ENCODE results near the gene HMGN4.

Gene HMGN4

DNA sequence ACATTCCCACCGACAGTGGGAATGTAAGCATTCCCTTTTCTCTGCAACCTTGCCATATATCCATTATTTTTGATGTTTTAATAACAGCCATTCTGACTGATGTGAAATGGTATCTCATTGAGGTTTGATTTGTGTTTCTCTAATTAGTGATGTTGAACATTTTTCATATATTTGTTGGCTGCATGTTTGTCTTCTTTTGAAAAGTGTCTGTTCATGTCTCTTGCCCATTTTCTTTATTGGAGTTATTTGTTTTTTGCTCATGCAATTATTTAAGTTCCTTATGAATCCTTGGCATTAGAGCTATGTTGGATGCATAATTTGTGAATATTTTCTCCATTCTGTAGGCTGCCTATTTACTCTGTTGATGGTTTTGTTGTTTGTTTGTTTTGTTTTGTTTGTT is 40.6 kb downstream of the HMGN4 start:
- Histone ChIP-seq H3K4me3 (ENCODE audit: low read depth, low read length) (no peak overlapping the region), H3K27ac (ENCODE audit: low read depth, low read length) (no peak overlapping the region), H3K4me1 (ENCODE audit: control insufficient read depth, insufficient read depth, low read length, unreplicated experiment) (no peaks in the 10 kb centered on the region), H2AFZ (ENCODE audit: low read length, unreplicated experiment) (no peak overlapping the region), H3K79me2 (ENCODE audit: control insufficient read depth, insufficient read depth, low read length, unreplicated experiment) (no peaks in the 10 kb centered on the region), H3K36me3 (ENCODE audit: insufficient read depth, low read length) (no peaks in the 10 kb centered on the region), H3K27me3 (ENCODE audit: insufficient read depth, low read length) (peaks cover 20% of the 10 kb centered on the region)

DNA sequence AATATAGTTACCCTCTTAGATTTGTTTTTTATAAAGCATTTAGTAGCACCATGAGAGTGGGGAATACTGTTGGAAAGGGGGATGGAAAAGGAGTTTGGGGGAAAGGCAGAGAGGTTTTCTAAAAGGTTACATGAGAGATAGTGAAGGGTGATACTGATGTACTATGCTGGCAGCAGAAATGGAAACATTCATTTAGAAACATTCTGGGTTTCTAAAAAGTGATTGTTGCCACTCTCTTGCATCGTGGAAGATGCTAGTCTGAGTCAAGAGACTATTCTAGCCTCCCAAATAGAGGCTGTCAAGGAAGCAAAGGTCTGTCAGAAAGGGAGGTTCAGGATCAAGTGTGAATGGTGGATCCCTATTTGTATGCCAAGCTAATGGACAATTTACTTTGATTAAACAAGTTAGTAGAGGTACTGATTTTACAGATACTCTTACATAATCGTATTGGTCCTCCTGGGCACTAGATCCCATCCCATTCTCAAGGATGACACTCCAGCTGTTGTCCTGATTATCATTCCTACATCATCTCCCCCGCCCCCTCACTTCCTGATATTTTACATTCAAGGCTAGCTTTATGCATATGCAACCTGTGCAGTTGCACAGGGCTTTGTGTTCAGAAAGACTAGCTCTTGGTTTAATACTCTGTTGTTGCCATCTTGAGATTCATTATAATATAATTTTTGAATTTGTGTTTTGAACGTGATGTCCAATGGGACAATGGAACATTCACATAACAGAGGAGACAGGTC is 43.2 kb downstream of the HMGN4 start:
- no peaks in the 10 kb centered on the region for H3K79me2 ChIP-seq (ENCODE audit: control insufficient read depth, insufficient read depth, low read length, unreplicated experiment)
- H2AFZ ChIP-seq (ENCODE audit: low read length, unreplicated experiment): no peak overlapping the region

DNA sequence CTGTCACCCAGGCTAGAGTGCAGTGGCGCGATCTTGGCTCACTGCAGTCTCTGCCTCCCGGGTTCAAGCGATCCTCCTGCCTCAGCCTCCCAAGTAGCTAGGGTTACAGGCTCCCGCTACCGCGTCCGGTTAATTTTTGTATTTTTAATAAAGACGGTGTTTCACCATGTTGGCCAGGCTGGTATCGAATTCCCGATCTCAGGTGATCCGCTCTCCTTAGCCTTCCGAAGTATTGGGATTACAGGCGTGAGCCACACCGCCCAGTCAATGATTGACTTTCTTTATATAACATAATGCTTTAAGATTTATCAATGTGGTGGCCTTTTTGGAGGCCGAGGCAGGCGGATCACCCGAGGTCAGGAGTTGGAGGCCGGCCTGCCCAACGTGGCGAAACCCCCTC is 50.8 kb downstream of the HMGN4 start:
- no peak overlapping the region for H3K4me3 ChIP-seq (ENCODE audit: low read depth, low read length)
- no peaks in the 10 kb centered on the region for H3K36me3 ChIP-seq (ENCODE audit: insufficient read depth, low read length)
- peaks cover 44% of the 10 kb centered on the region for H3K27me3 ChIP-seq (ENCODE audit: insufficient read depth, low read length)
- H3K79me2 ChIP-seq (ENCODE audit: control insufficient read depth, insufficient read depth, low read length, unreplicated experiment): no peaks in the 10 kb centered on the region
- no peak overlapping the region for H3K27ac ChIP-seq (ENCODE audit: low read depth, low read length)
- H2AFZ ChIP-seq (ENCODE audit: low read length, unreplicated experiment): no peak overlapping the region
- no peaks in the 10 kb centered on the region for H3K4me1 ChIP-seq (ENCODE audit: control insufficient read depth, insufficient read depth, low read length, unreplicated experiment)

More for the DNA sequence above, 43.2 kb downstream of the HMGN4 start:
- Histone ChIP-seq H3K27me3 (ENCODE audit: insufficient read depth, low read length) (peaks cover 43% of the 10 kb centered on the region), H3K4me1 (ENCODE audit: control insufficient read depth, insufficient read depth, low read length, unreplicated experiment) (no peaks in the 10 kb centered on the region), H3K4me3 (ENCODE audit: low read depth, low read length) (no peak overlapping the region), H3K27ac (ENCODE audit: low read depth, low read length) (no peak overlapping the region), H3K36me3 (ENCODE audit: insufficient read depth, low read length) (no peaks in the 10 kb centered on the region)

DNA sequence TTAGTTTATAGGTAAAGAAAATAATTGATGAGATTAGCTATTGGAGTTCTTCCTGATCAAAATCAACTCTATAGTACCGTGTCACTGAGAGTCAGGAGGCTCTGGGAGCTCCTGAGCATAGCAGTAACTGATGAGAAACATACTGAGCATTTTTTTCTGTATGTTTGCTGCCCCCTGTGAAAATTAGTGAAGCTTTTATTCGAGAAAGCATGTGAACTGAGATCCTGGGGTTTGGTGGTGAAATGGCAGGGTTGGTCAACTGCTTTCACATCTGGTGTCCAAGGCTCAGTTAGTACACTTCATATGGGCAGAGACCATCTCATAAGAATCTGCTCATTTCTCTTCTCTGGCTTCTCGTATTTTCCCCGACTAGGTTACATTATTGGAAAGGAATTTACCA is 54.5 kb downstream of the HMGN4 start:
- Histone ChIP-seq H3K36me3 (ENCODE audit: insufficient read depth, low read length) (no peaks in the 10 kb centered on the region), H3K27ac (ENCODE audit: low read depth, low read length) (no peak overlapping the region), H3K27me3 (ENCODE audit: insufficient read depth, low read length) (peaks cover 23% of the 10 kb centered on the region), H3K4me3 (ENCODE audit: low read depth, low read length) (no peak overlapping the region), H2AFZ (ENCODE audit: low read length, unreplicated experiment) (no peak overlapping the region), H3K4me1 (ENCODE audit: control insufficient read depth, insufficient read depth, low read length, unreplicated experiment) (no peaks in the 10 kb centered on the region), H3K79me2 (ENCODE audit: control insufficient read depth, insufficient read depth, low read length, unreplicated experiment) (peaks cover 7% of the 10 kb centered on the region)

DNA sequence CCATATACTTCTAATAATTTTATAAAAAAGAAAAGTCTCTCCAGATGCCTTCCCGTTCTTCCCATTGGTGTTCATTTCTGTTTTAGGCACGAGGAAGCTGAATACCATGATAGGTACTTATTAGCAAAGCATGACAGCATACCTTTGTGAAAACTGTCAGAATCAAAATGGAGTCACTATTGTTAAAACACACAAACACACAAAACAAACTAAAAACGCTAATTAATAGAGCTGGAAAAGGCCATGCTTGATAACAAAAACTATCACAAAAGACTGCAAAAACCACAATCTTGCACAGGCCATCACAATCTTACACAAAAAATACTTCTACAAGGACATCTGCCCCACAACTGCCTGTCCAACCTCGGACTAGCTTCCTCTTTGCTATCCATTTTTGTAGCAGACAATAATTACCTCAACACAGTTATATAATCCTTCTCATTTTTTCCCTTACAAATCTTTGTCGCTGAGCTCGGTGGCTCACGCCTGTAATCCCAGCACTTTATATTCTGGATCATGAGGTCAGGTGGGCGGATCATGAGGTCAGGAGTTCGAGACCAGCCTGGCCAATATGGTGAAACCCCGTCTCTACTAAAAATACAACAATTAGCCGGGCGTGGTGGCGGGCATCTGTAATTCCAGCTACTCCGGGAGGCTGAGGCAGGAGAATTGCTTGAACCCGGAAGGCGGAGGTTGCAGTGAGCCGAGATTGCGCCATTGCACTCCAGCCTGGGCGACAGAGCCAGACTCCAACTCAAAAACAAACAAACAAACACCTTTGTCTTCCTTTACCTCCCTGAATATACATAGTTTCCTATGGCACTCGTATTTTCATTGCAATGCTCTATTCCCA is 55.3 kb downstream of the HMGN4 start:
- H2AFZ ChIP-seq (ENCODE audit: low read length, unreplicated experiment): no peak overlapping the region
- no peak overlapping the region for H3K4me3 ChIP-seq (ENCODE audit: low read depth, low read length)

DNA sequence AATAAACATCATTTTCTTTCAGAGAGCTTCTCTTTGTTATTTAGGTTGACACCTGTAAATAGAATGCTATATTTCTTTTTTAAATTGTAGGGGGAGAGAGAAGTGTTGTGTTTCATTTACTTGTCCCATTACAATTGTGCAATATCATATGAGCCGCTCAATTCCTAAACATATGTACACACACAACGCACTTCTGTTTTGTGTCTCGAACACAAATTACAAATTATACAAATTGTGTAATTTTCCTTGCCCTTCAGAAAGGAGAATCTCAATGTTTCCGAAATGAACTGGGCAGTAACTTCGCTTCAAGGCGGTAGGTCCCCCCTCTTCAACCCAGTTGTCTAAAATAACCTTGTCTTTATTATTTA is 55.9 kb downstream of the HMGN4 start:
- peak overlapping the region; percentile 22; the same call in 1 of the 2 replicates for H3K4me3 ChIP-seq (ENCODE audit: low read depth, low read length)
- H3K4me1 ChIP-seq (ENCODE audit: control insufficient read depth, insufficient read depth, low read length, unreplicated experiment): peaks cover 6% of the 10 kb centered on the region
- H2AFZ ChIP-seq (ENCODE audit: low read length, unreplicated experiment): no peak overlapping the region
- peaks cover 23% of the 10 kb centered on the region for H3K27me3 ChIP-seq (ENCODE audit: insufficient read depth, low read length)
- no peak overlapping the region for H3K27ac ChIP-seq (ENCODE audit: low read depth, low read length)
- 0 out of 2 replicates have a peak, but pooled peaks cover 4% of the 10 kb centered on the region for H3K36me3 ChIP-seq (ENCODE audit: insufficient read depth, low read length)
- peaks cover 19% of the 10 kb centered on the region for H3K79me2 ChIP-seq (ENCODE audit: control insufficient read depth, insufficient read depth, low read length, unreplicated experiment)

More for the DNA sequence above, 55.3 kb downstream of the HMGN4 start:
- peaks cover 6% of the 10 kb centered on the region for H3K4me1 ChIP-seq (ENCODE audit: control insufficient read depth, insufficient read depth, low read length, unreplicated experiment)
- peaks cover 16% of the 10 kb centered on the region for H3K79me2 ChIP-seq (ENCODE audit: control insufficient read depth, insufficient read depth, low read length, unreplicated experiment)
- H3K27ac ChIP-seq (ENCODE audit: low read depth, low read length): no peak overlapping the region
- no peaks in the 10 kb centered on the region for H3K36me3 ChIP-seq (ENCODE audit: insufficient read depth, low read length)
- H3K27me3 ChIP-seq (ENCODE audit: insufficient read depth, low read length): peaks cover 23% of the 10 kb centered on the region

DNA sequence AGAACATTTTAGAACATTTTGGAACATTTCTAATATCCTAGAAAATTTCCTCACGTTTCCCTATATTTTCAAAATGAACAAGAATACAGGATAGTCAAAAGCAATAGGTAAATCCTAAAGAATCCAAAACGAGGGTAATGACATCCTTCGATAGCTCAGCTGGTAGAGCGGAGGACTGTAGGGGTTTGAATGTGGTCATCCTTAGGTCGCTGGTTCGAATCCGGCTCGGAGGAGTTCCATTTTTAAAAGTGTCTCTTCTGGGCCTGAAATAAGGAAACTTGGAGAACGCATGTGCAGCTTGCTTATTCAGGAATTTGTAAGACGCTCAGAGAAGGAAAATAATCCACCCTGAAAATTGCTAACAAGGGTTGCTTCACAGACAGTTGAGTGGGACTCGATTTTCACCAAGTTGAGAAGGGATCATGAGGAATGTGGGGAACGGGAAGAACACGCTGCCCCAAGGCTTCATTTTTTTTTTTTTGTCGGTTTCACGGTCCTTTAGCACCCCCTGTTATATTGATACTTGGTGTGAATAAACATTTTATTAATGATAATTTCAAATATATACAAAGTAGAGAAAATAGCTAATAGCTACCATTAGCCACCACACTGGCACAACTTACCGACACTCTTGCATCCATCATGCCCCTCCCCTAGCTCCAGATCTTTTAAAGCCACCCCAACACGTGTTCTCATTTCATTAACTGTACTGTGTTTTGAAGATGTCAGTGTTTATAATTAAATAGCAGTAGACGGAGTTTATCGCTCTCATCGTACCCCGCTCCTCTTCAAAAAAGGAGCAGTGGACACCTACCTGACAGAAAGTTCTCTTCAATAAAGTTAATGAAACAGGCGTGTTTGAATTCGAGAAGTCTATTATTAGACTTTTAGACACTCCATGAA is 56.8 kb downstream of the HMGN4 start:
- peaks cover 19% of the 10 kb centered on the region for H3K79me2 ChIP-seq (ENCODE audit: control insufficient read depth, insufficient read depth, low read length, unreplicated experiment)
- peak overlapping the region; percentile 41 for H2AFZ ChIP-seq (ENCODE audit: low read length, unreplicated experiment)
- H3K27ac ChIP-seq (ENCODE audit: low read depth, low read length): peak overlapping the region; percentile 3; the same call in 1 of the 2 replicates
- H3K27me3 ChIP-seq (ENCODE audit: insufficient read depth, low read length): peaks cover 23% of the 10 kb centered on the region
- H3K4me1 ChIP-seq (ENCODE audit: control insufficient read depth, insufficient read depth, low read length, unreplicated experiment): peaks cover 6% of the 10 kb centered on the region
- H3K36me3 ChIP-seq (ENCODE audit: insufficient read depth, low read length): 0 out of 2 replicates have a peak, but pooled peaks cover 11% of the 10 kb centered on the region
- peak overlapping the region; percentile 97 for H3K4me3 ChIP-seq (ENCODE audit: low read depth, low read length)

DNA sequence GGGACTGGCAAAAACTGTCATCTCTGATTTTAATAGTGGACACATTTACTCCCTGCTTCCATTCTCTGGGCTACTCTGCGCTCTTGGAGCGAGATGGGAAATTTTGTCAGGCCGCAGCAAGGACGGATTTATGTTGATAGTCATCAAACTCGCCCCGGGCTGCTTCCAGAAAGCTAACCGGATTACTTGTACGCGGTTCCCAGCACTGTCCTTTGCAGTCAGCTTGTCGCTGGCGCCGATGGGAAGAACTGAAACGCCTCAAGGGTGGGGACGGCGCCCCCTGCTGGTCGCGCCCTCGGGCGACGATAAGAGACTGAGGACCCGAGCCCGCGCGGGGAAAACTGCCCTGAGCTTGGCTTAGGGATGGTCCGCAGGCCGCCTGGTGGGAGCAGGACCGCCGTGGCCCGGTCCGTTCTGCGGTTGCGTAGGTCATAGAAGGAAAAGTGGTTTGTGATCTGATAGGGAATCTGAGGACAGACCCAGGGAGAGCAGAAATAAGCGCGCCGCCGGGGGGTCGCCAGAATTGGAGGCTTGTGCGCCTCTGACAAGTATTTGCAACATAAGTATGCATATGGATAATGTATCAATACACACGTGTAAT is 57.6 kb downstream of the HMGN4 start:
- Histone ChIP-seq H3K4me1 (ENCODE audit: control insufficient read depth, insufficient read depth, low read length, unreplicated experiment) (peaks cover 6% of the 10 kb centered on the region), H3K36me3 (ENCODE audit: insufficient read depth, low read length) (0 out of 2 replicates have a peak, but pooled peaks cover 11% of the 10 kb centered on the region), H2AFZ (ENCODE audit: low read length, unreplicated experiment) (peak overlapping the region; percentile 94), H3K27ac (ENCODE audit: low read depth, low read length) (peak overlapping the region; percentile 77), H3K4me3 (ENCODE audit: low read depth, low read length) (peak overlapping the region; percentile 97), H3K79me2 (ENCODE audit: control insufficient read depth, insufficient read depth, low read length, unreplicated experiment) (peaks cover 19% of the 10 kb centered on the region), H3K27me3 (ENCODE audit: insufficient read depth, low read length) (peaks cover 18% of the 10 kb centered on the region)
